DND-41 (cell line): ENCODE measurements around the gene PODXL.

Source experiments
- ATAC-seq: fragments of 200-7000 bp; cut with Tn5 transposase; 3 replicates; pipeline ENCODE4 v1.9.1; 2021; ENCODE audit warnings: low read depth; ENCODE audit not compliant: insufficient read depth
- DNase-seq: peaks from one replicate; pipeline ENCODE4 v3.0.0-alpha.2; 2020
- H2AFZ ChIP-seq: 2 replicates; pipeline ENCODE4 v1.6.0; 2012; ENCODE audit warnings: low read depth, low read length
- H3K27ac ChIP-seq: 2 replicates; pipeline ENCODE4 v1.5.1; 2012; ENCODE audit warnings: low read length, inconsistent platforms
- H3K27me3 ChIP-seq: fragments of 200-600 bp; sonication (generic); 2 replicates; pipeline ENCODE4 v1.6.0; 2012; ENCODE audit warnings: low read length, mild to moderate bottlenecking, inconsistent platforms; ENCODE audit not compliant: insufficient read depth, poor library complexity
- H3K36me3 ChIP-seq: 2 replicates; pipeline ENCODE4 v1.5.1; 2012; ENCODE audit warnings: low read length, inconsistent platforms; ENCODE audit not compliant: insufficient read depth
- H3K4me1 ChIP-seq: 2 replicates; pipeline ENCODE4 v1.5.1; 2012; ENCODE audit warnings: mild to moderate bottlenecking, low read length; ENCODE audit not compliant: insufficient read depth
- H3K4me2 ChIP-seq: 2 replicates; pipeline ENCODE4 v1.6.0; 2012; ENCODE audit warnings: mild to moderate bottlenecking, moderate library complexity, low read length, inconsistent platforms; ENCODE audit not compliant: insufficient read depth
- H3K4me3 ChIP-seq, 2 experiments: fragments of 200-600 bp in 1 of 2; shearing (Covaris generic) in 1 of 2; 2 replicates each; pipeline ENCODE4 v1.5.1; 2012 to 2016; ENCODE audit warnings: inconsistent platforms in 2 of 2, low read length in 2 of 2, mild to moderate bottlenecking in 2 of 2, low read depth in 1 of 2, moderate library complexity in 1 of 2
- H3K79me2 ChIP-seq: 2 replicates; pipeline ENCODE4 v1.6.0; 2012; ENCODE audit warnings: low read length, inconsistent platforms; ENCODE audit not compliant: insufficient read depth
- H3K9ac ChIP-seq: 2 replicates; pipeline ENCODE4 v1.6.0; 2012; ENCODE audit warnings: low read depth, mild to moderate bottlenecking, inconsistent platforms, low read length, moderate library complexity
- H3K9me3 ChIP-seq: 2 replicates; pipeline ENCODE4 v1.5.1; 2012; ENCODE audit warnings: low read length, moderate library complexity, mild to moderate bottlenecking, inconsistent platforms; ENCODE audit not compliant: insufficient read depth, severe bottlenecking
- H4K20me1 ChIP-seq: 2 replicates; pipeline ENCODE4 v1.6.0; 2012; ENCODE audit warnings: low read length; ENCODE audit not compliant: insufficient read depth
- CTCF ChIP-seq: IDR thresholded peaks from 2 replicates; pipeline ENCODE4 v1.5.1; 2012; ENCODE audit warnings: borderline replicate concordance, low read length, moderate library complexity, mild to moderate bottlenecking; ENCODE audit not compliant: poor library complexity, severe bottlenecking; ENCODE audit errors: extremely low read depth
- EZH2 ChIP-seq: IDR thresholded peaks from 3 replicates; pipeline ENCODE4 v1.6.1; 2012; ENCODE audit warnings: borderline replicate concordance, low read depth, mild to moderate bottlenecking, moderate library complexity, low read length, inconsistent platforms; ENCODE audit not compliant: severe bottlenecking

The PODXL gene

GRCh38 chr7:131488361-131488760, 68.1 kb downstream of the PODXL start:
- no peak overlapping the region for H3K4me3 ChIP-seq
- H4K20me1 ChIP-seq = no peaks in the 10 kb centered on the region
- H3K79me2 ChIP-seq = no peaks in the 10 kb centered on the region
- no peak overlapping the region for H3K4me2 ChIP-seq
- no peak overlapping the region for H3K27ac ChIP-seq
- TF ChIP-seq EZH2 (no peak), CTCF (no peak)
- ATAC-seq (no peak), DNase-seq (no peak)
- peaks cover 20% of the 10 kb centered on the region; the same call in 1 of the 2 replicates for H3K36me3 ChIP-seq
- H2AFZ ChIP-seq = no peak overlapping the region
- H3K4me1 ChIP-seq = no peaks in the 10 kb centered on the region
- H3K9ac ChIP-seq = no peak overlapping the region
- no peaks in the 10 kb centered on the region for H3K27me3 ChIP-seq
- no peaks in the 10 kb centered on the region for H3K9me3 ChIP-seq

GRCh38 chr7:131487217-131487616, 69.2 kb downstream of the PODXL start:
- no peaks in the 10 kb centered on the region for H3K27me3 ChIP-seq
- H3K79me2 ChIP-seq = no peaks in the 10 kb centered on the region
- no peak overlapping the region for H3K9ac ChIP-seq
- TF ChIP-seq EZH2 (no peak), CTCF (no peak)
- no peak overlapping the region for H3K4me3 ChIP-seq
- H3K36me3 ChIP-seq = peaks cover 28% of the 10 kb centered on the region; the same call in 1 of the 2 replicates
- ATAC-seq (no peak), DNase-seq (no peak)
- H3K4me2 ChIP-seq = no peak overlapping the region
- no peak overlapping the region for H2AFZ ChIP-seq
- H3K27ac ChIP-seq = no peak overlapping the region
- no peaks in the 10 kb centered on the region for H4K20me1 ChIP-seq
- H3K4me1 ChIP-seq = no peaks in the 10 kb centered on the region
- H3K9me3 ChIP-seq = no peaks in the 10 kb centered on the region

GRCh38 chr7:131486346-131486745, 70.1 kb downstream of the PODXL start:
- TF ChIP-seq EZH2 (no peak), CTCF (no peak)
- Histone ChIP-seq H3K4me1 (no peaks in the 10 kb centered on the region), H3K36me3 (peaks cover 30% of the 10 kb centered on the region; the same call in 1 of the 2 replicates), H2AFZ (no peak overlapping the region), H3K9me3 (no peaks in the 10 kb centered on the region), H3K27ac (no peak overlapping the region), H3K9ac (no peak overlapping the region), H3K79me2 (no peaks in the 10 kb centered on the region), H3K27me3 (no peaks in the 10 kb centered on the region), H3K4me3 (no peak overlapping the region), H3K4me2 (no peak overlapping the region), H4K20me1 (no peaks in the 10 kb centered on the region)
- DNase-seq = no peak
- ATAC-seq = no peak

- Histone ChIP-seq H2AFZ (no peak overlapping the region), H3K27ac (no peak overlapping the region), H3K4me2 (no peak overlapping the region), H3K9ac (no peak overlapping the region), H3K27me3 (no peaks in the 10 kb centered on the region), H3K79me2 (no peaks in the 10 kb centered on the region), H3K4me3 (no peak overlapping the region), H3K36me3 (peaks cover 30% of the 10 kb centered on the region; the same call in 1 of the 2 replicates), H3K9me3 (no peaks in the 10 kb centered on the region), H4K20me1 (no peaks in the 10 kb centered on the region), H3K4me1 (no peaks in the 10 kb centered on the region)
- no peak for DNase-seq
- TF ChIP-seq CTCF = no peak
- no peak for TF ChIP-seq EZH2
- ATAC-seq = no peak
Measured at GRCh38 chr7:131483586-131483985, 72.8 kb downstream of the PODXL start.
